Stimulated activated CD8-positive, alpha-beta memory T cell treated with anti-CD3 and anti-CD28 coated beads, Interleukin-15, amount 100 ng/mL, for 1 hour (primary cell): ENCODE results near the gene MAZ.
"Not testable (repeated sequence)": the region's sequence is repeated elsewhere in the genome, so short reads cannot be mapped to it uniquely, and the experiment has no call there.

ENCODE experiments used
- DNase-seq: peaks from one replicate; pipeline ENCODE4 v3.0.0-alpha.2; 2020; ENCODE audit warnings: low read depth

Gene MAZ

DNA sequence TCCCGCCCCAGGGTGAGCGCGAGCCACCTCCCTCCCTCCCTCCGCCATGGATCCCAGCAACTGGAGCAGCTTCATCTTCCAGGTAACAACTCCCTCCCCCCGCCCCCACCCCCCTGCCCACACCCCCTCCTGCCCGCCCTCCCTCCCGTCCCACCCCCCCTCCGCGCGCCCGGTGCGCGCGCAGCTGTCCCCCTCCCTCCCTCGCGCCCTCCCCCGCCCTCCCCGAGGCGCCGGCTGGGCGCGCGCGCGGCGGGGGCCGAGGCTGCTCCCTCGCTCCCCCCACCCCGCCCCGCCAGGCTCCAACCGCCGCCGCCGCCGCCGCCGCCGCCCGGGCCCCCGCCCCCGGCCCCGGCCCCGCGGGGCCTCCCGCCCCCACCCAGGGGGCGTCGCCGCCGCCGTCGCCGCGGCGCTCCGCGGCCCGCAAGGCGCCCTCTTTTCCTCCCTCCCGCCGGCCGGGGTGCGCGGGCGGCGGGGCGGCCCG lies at the start of gene MAZ:
Gene MAZ, plus strand, starts transcription at position 431 of the 481 bp plus-strand sequence. CDS start 173 bp downstream, outside the sequence.
- no peak for DNase-seq

- DNase-seq: no peak
Observed at GRCh38 chr16:29756654-29757053, 49.7 kb upstream of the MAZ start.

DNA sequence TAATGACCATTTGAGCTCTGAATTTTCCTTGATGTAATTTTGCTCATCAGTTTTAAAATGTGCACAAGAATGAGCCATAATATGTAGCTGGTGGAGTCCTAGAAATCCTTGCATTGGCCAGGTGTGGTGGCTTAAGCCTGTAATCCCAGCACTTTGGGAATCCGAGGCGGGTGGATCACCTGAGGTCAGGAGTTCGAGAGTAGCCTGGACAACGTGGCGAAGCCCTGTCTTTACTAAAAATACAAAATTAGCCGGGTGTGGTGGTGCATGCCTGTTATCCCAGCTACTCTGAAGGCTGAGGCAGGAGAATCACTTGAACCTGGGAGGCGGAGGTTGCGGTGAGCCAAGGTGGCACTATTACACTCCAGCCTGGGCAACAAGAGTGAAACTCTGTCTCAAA lies 49.2 kb upstream of the MAZ start:
- DNase-seq: not testable (repeated sequence)

DNA sequence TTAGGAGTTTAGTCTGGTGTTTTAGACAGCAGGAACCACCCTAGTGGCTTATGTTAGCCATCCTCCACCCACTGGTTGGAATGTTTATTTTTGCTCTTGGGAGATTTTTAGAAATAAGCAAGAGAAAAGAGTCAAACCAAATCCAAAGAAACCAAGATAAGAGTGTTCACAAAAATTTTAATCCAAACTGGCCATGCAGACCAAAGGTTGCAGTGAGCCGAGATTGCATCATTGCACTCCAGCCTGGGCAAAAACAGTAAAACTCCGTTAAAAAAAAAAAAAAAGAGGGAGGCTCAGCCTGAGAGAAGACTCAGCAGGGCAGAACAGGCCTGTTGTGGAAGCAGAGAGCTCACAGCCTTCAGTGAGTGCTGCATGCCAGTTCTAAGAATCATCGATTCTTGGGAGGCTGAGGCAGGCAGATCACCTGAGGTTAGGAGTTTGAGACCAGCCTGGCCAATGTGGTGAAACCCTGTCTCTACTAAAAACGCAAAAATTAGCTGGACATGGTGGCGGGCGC lies 48.3 kb upstream of the MAZ start:
- no peak for DNase-seq

DNA sequence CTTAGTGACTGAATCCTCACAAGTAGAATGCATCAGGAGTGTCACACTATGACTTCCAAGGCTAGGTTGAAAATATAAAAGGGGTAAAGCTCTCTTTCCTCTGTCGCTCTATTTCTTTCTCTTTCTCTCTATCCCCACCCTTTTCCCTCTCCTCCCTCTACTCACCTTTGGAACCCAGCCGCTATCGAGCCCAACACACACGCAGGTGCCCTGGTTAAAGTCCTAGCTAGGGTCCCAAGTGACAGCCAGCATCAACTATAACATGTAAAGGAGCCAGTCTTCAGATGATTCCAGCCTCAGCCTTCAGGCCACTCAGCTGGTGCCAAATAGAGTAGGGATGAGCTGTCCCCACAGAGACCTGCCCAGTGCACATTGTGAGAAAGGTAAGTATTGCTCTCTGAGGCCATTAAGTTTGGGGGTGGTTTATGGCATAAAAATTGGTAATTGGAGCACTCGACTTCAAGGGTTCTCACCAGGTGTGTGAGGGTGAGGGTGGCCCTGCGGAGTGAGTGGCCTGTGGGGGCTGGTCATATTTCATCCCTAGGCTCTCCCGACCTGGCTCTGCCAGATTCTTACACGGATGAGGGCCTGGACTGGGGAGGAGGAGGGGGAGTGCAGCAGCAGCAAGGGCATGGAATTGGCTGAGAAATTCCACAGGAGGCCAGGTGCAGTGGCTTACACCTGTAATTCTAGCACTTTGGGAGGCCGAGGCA lies 45.6 kb upstream of the MAZ start:
- no peak for DNase-seq

DNA sequence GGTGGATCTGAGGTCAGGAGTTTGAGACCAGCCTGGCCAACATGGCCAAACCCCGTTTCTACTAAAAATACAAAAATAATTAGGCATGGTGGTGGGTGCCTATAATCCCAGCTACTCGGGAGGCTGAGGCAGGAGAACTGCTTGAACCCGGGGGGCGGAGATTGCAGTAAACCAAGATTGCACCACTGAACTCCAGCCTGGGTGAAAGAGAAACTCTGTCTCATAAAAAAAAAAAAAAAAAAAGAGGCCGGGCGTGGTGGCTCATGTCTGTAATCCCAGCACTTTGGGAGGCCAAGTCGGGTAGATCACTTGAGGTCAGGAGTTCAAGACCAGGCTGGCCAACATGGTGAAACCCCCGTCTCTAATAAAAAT lies 45.1 kb upstream of the MAZ start:
- not testable (repeated sequence) for DNase-seq

DNA sequence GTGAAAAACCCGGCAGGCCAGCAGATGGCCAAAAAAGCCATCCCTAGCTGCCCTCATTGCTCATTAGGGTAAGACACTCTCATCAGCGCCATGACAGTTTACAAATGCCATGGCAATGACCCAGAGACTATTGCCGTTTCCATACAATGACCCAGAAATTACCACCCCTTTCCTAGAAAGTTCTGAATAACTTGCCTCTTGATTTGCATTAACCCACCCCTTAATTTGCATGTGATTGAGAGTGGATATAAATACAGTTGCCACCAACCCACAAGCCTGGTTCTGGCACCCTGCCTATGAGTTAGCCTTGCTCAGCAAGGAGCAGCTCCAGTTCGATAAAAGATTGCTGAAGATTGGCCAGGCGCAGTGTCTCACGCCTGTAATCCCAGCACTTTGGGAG lies 44.4 kb upstream of the MAZ start:
- no peak for DNase-seq

- DNase-seq: no peak
Observed at GRCh38 chr16:29763326-29763725, 43.0 kb upstream of the MAZ start.

- DNase-seq: no peak
Observed at GRCh38 chr16:29765167-29766032, 40.9 kb upstream of the MAZ start.

GRCh38 chr16:29766571-29766970 lies 39.8 kb upstream of the MAZ start:
- DNase-seq: no peak

GRCh38 chr16:29767062-29767461 lies 39.3 kb upstream of the MAZ start:
- no peak for DNase-seq

GRCh38 chr16:29769507-29769906 lies 36.8 kb upstream of the MAZ start:
- DNase-seq: no peak

DNA sequence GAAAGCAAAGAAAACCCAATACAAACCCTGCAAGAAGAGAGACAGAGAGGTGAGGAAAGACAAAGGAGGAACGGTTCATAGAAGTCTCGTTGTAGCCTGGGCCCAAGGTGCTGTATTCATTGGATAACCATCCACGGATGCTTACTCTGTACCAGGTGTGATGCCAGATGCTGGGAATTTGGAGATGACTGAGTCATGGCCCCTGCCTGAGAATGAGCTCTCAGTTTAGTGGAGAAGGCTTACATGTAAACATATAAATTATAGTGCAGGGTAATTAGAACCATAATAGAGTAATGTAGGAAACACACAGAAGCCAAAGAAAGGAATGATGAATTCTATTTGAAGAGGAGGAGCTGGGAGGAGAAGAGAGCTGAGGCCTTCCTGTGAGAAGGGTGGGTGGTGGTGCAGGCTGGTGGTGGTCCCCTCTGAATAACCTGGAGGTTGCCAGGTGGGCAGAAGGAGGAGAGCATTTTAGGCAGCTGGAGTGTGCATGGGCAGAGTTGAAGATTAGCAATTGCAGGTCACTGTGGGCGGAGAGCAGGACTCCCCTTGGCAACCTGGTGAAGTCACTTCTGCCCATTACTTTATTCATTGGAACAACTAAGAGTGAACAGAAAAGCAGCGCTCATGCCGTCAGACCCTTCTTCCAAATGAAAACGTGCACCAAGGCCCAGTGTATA lies 35.9 kb upstream of the MAZ start:
- no peak for DNase-seq

DNA sequence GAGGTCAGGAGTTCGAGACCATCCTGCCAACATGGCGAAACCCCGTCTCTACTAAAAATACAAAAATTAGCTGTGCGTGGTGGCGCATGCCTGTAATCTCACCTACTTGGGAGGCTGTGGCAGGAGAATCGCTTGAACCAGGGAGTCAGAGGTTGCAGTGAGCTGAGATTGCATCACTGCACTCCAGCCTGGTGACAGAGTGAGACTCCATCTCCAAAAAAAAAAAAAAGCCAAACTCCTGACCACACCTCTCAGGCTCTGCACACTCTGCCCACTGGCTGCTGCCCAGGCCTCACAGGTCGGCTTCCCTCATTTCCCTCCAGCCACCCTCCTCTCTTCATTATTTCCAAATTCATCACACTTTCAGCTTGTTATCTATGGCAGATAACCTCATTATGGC lies 34.0 kb upstream of the MAZ start:
- DNase-seq: not testable (repeated sequence)

DNA sequence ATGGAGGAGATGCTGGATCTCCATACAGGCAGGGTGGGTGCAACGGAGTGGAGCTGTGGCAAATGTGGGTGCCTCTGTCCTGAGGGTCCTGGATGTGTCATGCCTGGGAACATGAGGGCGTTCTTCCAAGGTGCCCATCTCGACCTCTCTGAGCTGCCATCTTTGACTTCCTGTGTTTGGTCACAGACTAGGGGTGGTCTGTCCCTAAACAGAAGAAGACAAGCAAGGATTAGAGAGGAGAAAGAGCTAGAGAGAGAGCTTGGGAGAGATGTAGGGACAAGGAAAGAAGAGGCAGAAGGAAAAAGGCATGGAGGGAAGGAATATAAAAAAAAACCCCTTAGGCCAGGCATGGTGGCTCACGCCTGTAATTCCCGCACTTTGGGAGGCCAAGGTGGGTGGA lies 31.6 kb upstream of the MAZ start:
- no peak for DNase-seq

DNA sequence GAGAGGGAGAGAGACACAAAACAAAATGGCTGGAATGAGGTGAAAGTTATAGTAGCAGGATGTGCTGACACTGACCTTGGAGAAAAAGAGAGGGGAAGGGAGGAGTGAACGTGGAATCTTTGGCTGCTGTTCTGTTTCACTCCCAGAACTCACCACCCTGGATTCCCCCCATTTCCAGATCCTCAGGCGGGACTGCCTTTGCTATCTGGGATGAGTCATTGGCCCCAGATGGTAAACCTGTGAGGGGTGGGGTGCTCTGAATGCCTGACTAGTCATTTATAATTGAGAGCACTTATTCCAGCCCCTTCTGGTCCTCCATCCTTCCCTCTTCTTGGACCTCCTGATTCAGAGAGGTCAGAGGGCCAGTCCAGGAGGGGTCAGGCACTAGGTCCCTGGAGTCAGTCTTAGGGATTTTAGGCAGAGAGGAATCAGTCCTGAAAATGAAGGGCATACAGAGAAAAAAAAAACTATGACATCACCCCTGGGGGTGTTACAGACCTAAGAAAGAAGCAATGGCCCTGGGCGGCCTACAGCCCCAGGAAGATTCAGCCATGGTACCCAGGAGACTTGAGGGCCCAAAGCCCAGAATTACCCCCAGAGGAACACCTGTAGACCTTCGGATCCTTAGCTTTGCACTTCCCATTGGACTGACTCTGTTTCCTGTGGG lies 30.5 kb upstream of the MAZ start:
- DNase-seq: no peak

DNA sequence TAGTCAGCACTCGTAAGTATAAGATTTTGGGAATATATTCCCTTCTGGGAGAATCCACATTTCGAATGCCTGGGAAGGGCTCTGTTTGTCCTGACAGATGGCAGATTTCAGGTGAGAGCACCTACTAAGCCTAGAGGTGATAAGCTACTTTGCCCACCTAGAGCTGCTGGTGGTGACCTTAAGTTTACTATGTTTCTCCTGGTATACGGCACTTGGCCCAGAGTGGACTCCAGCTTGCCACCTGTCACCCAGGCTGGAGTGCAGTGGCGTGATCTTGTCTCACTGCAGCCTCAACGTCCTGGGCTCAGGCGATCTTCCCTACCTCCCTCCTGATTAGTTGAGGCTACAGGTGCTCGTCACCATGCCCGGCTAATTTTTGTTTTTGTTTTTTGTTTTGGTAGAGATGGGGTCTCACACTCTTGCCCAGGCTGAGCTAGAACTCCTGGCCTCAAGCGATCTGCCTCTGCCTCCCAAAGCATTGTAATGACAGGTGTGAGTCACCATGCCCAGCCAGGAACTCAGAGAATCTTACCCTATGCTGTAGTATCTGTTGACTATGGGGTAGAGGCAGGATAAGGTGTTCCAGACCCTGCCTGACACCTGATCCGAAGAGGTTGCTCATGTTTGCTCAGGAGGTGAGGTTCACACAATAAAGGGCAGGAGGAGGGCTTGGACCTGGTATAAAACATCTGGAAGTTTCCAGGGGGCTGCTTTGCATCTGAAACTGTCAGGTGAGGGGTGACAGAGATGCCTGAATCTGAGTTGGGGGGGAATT lies 28.6 kb upstream of the MAZ start, which contains the start of gene ZG16:
Gene ZG16, plus strand, starts transcription at position 681 of the 775 bp plus-strand sequence. CDS start 1,011 bp downstream, outside the sequence.
- no peak for DNase-seq

- no peak for DNase-seq
Observed at GRCh38 chr16:29779474-29779873, 26.9 kb upstream of the MAZ start.

- DNase-seq: not testable (repeated sequence)
Observed at GRCh38 chr16:29783094-29783953, 23.0 kb upstream of the MAZ start.

GRCh38 chr16:29784157-29784556 lies 22.2 kb upstream of the MAZ start:
- no peak for DNase-seq
